Ovary (tissue), 3 donors: Measurements from ENCODE around the gene TUSC2.

Experiments
- EP300 ChIP-seq: sonication (generic); formaldehyde crosslinking; IDR thresholded peaks from one replicate; pipeline ENCODE4 v1.6.1; 2017; ENCODE audit warnings: antibody characterized with exemption
- POLR2A ChIP-seq: fragments of 450-650 bp; IDR thresholded peaks from one replicate; pipeline ENCODE4 v1.6.1; 2017; ENCODE audit warnings: antibody characterized with exemption, mild to moderate bottlenecking, moderate library complexity
- TF ChIP-seq, protein P1 (sequence below), 3 donors: fragments of 450-650 bp in 2 of 3; fragments of 200-600 bp in 1 of 3; IDR thresholded peaks; one replicate each; pipeline versions ENCODE4 v1.5.1 to v1.8.0; 2016 to 2022; ENCODE audit warnings: antibody characterized with exemption in 3 of 3, mild to moderate bottlenecking in 1 of 3
- donor health status: DM: no; HTN: no; CAD: no.

DNA sequence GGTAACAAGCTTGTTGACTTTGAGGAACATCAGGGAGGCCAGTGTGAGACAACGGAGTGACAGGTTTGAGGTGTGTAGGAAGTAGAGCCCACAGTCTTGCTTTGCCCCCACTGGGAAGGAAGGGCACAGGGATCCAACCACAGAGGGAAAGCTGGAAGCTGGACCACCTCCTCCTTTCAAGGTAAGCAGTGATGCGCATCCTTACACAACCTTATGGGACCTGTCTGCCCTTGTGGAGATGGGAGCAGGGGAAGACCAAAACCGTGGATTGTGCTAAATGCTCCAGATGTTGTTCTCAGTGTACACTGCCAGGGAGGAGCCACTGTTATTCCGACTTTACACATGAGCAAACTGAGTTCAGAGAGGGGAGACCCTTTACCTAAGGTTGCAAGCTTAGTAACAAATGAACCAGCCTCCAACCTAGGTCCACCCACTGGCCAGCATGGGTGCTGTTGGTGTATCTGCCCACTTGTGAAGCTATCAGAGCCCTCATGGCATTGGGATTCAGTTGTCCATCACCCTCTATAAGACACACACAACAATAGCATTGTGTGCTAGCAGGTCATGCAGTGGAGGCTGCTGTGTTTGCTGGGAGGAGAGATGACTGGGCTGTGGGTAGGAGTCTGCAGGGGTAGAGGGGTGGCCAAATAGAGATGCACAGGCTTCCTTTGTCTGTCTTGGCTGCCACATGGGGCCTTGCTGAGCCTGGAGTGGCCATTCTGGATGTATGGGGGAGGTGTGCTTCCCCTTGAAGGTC is 49.7 kb downstream of the TUSC2 start:
- TF ChIP-seq, protein P1, sequence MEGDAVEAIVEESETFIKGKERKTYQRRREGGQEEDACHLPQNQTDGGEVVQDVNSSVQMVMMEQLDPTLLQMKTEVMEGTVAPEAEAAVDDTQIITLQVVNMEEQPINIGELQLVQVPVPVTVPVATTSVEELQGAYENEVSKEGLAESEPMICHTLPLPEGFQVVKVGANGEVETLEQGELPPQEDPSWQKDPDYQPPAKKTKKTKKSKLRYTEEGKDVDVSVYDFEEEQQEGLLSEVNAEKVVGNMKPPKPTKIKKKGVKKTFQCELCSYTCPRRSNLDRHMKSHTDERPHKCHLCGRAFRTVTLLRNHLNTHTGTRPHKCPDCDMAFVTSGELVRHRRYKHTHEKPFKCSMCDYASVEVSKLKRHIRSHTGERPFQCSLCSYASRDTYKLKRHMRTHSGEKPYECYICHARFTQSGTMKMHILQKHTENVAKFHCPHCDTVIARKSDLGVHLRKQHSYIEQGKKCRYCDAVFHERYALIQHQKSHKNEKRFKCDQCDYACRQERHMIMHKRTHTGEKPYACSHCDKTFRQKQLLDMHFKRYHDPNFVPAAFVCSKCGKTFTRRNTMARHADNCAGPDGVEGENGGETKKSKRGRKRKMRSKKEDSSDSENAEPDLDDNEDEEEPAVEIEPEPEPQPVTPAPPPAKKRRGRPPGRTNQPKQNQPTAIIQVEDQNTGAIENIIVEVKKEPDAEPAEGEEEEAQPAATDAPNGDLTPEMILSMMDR (IDR thresholded peaks at IDR 0.05): no peak
- TF ChIP-seq EP300: no peak
- no peak for TF ChIP-seq POLR2A
